Skin epidermis (tissue), 12 donors: Measurements from ENCODE around the gene TERT.
A peak's percentile ranks its signal among the peaks of the same experiment; 100 is the strongest.
"Not testable (repeated sequence)": the region's sequence is repeated elsewhere in the genome, so short reads cannot be mapped to it uniquely, and the experiment has no call there.

Experiments
- H3K27ac ChIP-seq, 21 experiments: fragments of 200-600 bp; sonication (generic) in 11 of 21; one replicate each; pipeline ENCODE4 v1.5.0; 2020; ENCODE audit warnings: mild to moderate bottlenecking in 3 of 21, inconsistent platforms in 2 of 21, moderate library complexity in 2 of 21
- H3K4me3 ChIP-seq, 7 experiments: fragments of 200-600 bp; sonication (generic) in 2 of 7; one replicate each; pipeline ENCODE4 v1.5.0; 2020; ENCODE audit warnings: inconsistent platforms in 2 of 7, mild to moderate bottlenecking in 2 of 7, moderate library complexity in 1 of 7

The TERT gene

DNA sequence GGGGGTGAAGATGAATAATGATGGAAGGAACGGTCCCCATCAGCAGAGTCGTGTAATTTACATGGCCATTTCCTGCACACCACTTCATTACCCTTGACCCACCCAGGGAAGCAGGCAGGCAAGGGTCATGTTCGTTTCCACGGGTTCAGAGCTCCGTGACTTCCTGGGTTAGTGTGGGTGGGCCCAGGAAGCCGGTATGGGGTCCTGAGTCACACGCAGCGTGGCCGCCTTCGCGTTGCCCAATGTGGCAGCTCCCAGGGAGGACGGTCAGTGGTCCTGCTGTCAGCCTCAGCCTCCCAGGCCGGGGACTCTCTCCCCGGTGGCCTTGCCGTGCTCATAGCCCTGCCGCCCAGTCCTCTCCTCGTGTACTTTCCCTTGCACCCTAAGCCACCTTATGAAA is 5.1 kb upstream of the TERT start:
- Histone ChIP-seq H3K4me3 (no peak overlapping the region), H3K27ac (no peak overlapping the region)

DNA sequence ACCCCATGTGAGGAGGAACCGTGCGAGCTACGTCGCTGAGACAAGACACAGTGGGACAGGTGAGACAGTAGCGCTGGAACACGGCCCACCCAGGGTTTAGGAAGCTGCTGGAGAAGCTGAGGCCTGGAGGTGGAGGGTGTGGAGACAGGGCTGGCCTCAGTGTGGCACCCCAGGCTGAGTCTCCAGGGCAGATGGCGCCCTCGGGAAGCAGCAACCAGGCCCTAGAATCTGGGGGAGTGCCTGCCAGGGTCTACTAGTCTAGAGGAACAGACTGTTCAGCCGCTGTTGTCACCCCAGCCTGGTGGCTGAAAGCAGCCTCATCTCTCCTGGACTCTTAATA is 4.6 kb upstream of the TERT start:
- Histone ChIP-seq H3K4me3 (no peak overlapping the region), H3K27ac (no peak overlapping the region)

DNA sequence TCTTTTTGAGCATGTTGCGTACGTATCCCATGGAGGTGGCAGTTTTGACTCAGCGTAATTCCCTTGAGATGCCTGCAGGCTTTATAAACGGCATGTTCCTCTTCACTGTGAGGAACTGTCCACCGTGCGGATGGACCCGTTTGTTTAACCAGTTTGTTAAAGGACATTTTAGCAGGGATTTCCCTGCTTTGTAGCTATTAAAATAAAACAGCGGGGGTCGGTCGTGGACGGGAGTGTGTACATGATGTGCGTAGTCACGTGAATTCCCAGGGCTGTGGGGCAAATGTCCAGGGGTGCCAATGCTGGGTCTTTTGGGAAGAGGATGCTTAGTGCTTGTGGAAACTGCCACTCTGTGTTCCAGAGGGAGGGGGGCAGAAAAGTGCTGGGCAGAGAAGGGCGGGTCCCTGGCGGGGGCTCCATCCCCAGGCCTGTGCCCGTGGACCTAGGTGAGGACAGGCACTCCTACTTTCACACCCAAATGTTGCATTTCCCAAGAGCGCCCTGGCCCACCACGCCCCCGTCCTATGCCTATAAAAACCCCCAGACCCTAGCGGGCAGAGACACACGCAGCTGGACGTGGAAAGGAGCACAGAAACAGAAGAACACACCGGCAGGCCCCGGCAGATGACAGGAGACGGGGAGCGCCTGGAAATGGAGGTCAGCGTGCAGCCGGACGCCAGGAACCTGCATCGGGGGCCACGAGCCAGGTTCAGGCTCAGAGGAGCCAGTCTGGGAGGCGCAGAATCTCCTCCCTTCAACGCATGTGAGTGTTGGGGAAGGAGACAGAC is 4.0 kb upstream of the TERT start:
- Histone ChIP-seq H3K27ac (no peak overlapping the region), H3K4me3 (no peak overlapping the region)

DNA sequence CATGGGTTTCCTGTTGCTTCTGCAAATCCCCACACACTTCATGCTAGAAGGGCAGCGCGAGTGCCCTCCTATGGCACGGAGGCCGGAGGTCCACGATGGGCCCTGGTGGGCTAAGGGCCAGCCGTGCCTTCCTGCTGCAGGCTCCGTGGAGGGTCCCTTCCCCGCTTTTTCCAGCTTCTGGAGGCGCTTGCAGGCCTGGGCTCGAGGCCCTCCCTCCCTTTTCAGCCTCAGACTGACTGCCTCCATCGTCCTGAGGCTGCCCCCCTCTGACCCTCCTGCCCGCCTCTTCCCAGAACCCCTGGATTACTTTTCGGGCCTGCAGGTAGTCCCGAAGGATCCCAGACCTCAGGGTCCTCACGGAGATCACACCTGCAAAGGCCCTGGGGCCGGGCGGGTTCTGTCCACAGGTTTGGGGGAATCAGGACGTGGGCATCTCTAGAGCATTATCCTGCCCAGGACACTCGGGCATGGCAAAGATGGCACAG is 3.2 kb upstream of the TERT start:
- H3K4me3 ChIP-seq = no peak overlapping the region
- no peak overlapping the region for H3K27ac ChIP-seq

DNA sequence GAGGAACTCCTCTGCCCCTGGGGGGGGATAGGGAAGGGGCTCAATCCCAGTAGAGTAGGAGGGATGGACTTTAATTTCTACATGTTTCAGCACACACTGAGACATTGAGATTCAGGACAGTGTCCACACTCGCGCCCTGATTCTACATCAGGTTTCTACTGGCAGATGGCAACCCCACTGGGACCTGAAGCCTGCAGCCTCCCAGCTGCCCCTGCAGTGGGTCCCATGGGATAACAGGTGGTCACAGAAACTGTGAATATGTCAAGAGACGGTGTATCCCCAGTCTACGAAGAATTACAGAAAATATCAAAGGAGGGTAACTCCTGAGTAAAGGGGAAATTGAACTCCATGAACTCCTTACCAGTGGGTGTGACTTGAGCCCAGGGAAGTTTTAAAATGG is 2.4 kb upstream of the TERT start:
- Histone ChIP-seq H3K4me3 (no peak overlapping the region), H3K27ac (no peak overlapping the region)

DNA sequence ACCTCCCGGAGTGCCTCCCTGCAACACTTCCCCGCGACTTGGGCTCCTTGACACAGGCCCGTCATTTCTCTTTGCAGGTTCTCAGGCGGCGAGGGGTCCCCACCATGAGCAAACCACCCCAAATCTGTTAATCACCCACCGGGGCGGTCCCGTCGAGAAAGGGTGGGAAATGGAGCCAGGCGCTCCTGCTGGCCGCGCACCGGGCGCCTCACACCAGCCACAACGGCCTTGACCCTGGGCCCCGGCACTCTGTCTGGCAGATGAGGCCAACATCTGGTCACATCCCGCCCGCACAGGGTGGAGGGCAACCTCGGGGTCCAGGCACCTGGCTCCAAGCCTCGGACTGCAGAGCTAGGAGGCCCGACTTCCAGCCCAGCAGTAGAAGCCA is 776 bp upstream of the TERT start:
- Histone ChIP-seq H3K4me3 (peak overlapping the region in 1 of 7 experiments; percentile 30), H3K27ac (no peak overlapping the region)

DNA sequence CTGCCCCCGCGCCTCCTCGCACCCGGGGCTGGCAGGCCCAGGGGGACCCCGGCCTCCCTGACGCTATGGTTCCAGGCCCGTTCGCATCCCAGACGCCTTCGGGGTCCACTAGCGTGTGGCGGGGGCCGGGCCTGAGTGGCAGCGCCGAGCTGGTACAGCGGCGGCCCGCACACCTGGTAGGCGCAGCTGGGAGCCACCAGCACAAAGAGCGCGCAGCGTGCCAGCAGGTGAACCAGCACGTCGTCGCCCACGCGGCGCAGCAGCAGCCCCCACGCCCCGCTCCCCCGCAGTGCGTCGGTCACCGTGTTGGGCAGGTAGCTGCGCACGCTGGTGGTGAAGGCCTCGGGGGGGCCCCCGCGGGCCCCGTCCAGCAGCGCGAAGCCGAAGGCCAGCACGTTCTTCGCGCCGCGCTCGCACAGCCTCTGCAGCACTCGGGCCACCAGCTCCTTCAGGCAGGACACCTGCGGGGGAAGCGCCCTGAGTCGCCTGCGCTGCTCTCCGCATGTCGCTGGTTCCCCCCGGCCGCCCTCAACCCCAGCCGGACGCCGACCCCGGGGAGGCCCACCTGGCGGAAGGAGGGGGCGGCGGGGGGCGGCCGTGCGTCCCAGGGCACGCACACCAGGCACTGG is 548 bp downstream of the TERT start:
- H3K27ac ChIP-seq = no peak overlapping the region
- H3K4me3 ChIP-seq = peak overlapping the region in 4 of 7 experiments; percentile 12 to 30 (median 22)

DNA sequence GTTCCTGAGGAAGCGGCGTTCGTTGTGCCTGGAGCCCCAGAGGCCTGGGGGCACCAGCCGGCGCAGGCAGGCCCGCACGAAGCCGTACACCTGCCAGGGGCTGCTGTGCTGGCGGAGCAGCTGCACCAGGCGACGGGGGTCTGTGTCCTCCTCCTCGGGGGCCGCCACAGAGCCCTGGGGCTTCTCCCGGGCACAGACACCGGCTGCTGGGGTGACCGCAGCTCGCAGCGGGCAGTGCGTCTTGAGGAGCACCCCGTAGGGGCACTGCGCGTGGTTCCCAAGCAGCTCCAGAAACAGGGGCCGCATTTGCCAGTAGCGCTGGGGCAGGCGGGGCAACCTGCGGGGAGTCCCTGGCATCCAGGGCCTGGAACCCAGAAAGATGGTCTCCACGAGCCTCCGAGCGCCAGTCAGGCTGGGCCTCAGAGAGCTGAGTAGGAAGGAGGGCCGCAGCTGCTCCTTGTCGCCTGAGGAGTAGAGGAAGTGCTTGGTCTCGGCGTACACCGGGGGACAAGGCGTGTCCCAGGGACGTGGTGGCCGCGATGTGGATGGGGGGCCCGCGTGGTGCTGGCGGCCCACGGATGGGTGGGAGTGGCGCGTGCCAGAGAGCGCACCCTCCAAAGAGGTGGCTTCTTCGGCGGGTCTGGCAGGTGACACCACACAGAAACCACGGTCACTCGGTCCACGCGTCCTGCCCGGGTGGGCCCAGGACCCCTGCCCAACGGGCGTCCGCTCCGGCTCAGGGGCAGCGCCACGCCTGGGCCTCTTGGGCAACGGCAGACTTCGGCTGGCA is 1.3 kb downstream of the TERT start:
- Histone ChIP-seq H3K4me3 (no peak overlapping the region), H3K27ac (no peak overlapping the region)

DNA sequence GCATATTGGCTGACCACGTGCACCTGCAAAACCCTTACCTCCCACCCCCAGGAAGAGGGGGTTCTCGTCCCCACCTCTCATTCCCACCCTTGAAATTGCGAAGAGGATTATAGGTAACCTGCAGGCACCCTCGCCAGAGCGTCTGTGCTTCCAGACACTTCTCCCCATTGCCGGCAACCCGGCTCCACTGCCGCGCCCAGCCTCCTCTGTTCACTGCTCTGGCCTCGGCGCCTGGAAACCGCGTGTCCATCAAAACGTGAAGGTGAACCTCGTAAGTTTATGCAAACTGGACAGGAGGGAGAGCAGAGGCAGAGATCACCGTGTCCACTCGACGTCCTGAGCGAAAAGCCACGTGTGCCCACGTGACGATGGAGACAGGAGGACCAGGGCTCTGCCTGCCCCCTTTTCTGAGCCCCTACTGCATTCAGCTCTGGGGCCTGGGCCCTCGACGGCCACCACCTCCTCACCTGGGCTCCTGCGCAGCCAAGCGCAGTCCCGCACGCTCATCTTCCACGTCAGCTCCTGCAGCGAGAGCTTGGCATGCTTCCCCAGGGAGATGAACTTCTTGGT is 1.9 kb downstream of the TERT start:
- Histone ChIP-seq H3K27ac (no peak overlapping the region), H3K4me3 (no peak overlapping the region)

DNA sequence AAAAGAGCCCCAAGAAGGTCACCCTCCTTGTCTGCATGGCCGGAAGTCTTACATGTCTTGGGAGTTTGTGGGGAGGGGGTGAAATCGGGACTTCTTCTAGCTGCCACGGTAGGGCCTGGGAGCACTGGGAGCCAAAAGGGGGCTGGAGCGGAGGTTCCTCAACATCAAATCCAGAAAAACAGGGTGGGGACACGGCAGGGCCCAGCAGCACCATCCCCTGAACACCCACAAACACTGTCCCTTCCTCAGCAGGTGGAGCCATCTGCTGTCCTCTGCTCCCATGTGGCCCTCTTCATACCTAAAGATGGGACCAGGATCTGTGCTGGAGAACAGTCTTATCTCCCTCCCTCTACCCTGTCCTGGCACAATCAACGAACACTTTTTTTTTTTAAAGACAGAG is 2.7 kb downstream of the TERT start:
- no peak overlapping the region for H3K4me3 ChIP-seq
- no peak overlapping the region for H3K27ac ChIP-seq

DNA sequence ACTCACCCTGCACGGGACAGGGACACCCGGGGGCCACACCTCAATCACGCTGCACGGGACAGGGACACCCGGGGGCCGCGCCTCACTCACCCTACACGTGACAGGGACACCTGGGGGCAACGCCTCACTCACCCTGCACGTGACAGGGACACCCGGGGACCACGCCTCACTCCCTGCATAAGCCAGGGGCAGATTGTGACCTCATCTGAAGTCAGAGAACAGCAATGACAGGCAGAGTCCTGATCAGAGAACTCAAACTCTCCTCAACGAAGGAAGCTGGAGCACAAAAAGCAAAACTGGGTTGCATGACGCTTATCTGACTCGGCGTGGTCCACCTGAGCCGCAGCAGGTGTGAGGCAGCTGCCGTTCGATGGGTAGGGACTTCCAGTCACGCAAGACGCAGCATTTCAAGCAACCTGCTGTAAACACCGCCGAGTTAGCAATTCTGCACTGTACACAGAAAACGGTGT is 3.2 kb downstream of the TERT start:
- no peak overlapping the region for H3K27ac ChIP-seq
- no peak overlapping the region for H3K4me3 ChIP-seq

DNA sequence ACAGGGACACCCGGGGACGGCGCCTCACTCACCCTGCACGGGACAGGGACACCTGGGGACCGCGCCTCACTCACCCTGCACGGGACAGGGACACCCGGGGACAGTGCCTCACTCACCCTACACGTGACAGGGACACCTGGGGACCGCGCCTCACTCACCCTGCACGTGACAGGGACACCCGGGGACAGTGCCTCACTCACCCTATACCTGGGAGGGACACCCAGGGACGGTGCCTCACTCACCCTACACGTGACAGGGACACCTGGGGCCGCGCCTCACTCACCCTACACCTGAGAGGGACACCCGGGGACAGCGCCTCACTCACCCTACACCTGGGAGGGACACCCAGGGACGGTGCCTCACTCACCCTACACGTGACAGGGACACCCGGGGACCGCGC is 3.9 kb downstream of the TERT start:
- not testable (repeated sequence) for H3K27ac ChIP-seq, H3K4me3 ChIP-seq

DNA sequence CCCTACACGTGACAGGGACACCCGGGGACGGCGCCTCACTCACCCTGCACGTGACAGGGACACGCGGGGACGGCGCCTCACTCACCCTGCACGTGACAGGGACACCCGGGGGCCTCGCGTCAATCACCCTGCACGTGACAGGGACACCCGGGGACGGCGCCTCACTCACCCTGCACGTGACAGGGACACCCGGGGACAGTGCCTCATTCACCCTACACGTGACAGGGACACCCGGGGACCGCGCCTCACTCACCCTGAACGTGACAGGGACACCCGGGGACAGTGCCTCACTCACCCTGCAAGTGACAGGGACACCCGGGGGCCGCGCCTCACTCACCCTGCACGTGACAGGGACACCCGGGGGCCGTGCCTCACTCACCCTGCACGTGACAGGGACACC is 5.3 kb downstream of the TERT start:
- H3K4me3 ChIP-seq, H3K27ac ChIP-seq: not testable (repeated sequence)

DNA sequence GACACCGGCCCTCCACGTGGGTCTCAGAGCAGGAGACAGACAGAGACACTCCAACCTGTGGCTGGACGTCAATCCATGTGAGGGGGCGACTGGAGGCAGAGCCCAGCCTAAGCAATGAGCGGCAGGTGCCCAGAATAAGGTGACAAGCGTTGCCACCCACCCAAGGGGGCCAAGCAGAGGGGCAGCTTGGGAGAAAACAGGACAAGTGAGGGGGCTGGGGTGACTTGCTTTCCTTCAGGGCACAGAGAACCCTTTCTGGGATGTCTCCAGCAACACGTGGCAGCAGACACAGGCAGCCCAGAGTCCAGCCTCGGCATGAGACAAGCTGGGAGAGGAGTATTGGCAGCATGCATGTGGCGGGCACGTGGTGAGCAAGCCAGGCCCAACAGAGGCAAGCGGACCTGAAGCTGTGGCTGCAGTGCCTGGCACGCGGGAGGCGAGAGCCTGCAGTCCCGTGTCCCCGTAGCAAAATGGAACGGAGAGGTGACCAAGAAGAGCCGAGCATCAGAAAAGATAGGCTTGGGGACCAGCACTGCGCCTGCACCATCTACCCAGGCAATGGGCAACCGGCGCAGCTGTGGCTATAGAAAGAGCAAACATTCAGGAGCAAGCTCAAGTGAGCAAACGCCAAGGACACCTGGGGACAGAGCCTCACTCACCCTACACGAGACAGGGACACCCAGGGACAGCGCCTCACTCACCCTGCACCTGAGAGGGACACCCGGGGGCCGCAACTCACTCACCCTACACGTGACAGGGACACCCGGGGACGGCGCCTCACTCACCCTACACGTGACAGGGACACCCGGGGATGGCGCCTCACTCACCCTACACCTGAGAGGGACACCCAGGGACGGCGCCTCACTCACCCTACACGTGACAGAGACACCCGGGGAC is 6.2 kb downstream of the TERT start:
- Histone ChIP-seq H3K27ac (no peak overlapping the region), H3K4me3 (no peak overlapping the region)

DNA sequence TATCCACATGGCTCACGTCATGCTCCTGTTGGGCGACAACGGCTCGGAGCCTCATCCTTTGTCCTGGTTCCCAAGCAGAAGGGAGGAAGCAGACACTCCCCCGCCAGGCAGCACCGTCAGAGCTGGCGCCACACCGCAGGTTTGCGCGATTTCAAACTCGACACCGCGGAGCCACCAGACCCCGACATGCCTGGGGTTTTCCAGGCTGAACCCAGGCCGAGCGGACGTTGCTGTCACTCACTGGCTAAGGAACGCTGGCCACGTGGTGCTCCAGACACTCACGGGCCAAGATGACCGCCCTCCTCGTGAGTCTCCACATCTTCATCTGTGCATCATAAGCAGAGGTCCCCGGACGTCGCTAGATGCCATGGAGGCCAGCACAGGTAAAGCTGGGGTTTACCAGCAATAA is 9.0 kb downstream of the TERT start:
- Histone ChIP-seq H3K27ac (no peak overlapping the region), H3K4me3 (no peak overlapping the region)

DNA sequence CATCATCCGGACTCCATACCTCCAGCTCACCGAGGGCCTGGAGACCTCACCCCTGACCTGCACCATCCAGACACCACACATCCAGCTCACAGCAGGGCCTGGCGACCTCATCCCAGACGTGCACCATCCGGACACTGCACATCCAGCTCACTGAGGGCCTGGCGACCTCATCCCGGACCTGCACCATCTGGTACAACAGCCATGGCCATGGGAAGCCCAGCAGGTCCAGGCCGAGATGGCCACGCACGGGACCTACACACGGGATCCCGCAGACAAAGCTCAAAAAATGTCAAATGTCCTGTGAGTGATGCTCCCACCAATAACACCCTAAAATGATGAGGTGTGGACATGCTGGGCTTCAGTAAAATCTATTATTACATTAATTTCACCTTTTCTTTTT is 9.7 kb downstream of the TERT start:
- Histone ChIP-seq H3K27ac (no peak overlapping the region), H3K4me3 (no peak overlapping the region)

DNA sequence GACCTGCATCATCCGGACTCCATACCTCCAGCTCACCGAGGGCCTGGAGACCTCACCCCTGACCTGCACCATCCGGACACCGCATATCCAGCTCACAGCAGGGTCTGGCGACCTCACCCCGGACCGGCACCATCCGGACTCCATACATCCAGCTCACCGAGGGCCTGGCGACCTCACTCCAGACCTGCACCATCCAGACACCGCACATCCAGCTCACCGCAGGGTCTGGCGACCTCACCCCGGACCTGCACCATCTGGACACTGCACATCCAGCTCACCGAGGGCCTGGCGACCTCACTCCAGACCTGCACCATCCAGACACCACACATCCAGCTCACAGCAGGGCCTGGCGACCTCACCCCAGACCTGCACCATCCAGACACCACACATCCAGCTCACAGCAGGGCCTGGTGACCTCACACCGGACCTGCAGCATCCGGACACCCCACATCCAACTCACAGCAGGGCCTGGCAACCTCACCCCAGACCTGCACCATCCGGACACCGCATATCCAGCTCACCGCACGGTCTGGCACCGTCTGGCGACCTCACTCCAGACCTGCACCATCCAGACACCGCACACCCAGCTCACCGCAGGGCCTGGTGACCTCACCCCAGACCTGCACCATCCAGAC is 10.4 kb downstream of the TERT start:
- H3K27ac ChIP-seq, H3K4me3 ChIP-seq: not testable (repeated sequence)

DNA sequence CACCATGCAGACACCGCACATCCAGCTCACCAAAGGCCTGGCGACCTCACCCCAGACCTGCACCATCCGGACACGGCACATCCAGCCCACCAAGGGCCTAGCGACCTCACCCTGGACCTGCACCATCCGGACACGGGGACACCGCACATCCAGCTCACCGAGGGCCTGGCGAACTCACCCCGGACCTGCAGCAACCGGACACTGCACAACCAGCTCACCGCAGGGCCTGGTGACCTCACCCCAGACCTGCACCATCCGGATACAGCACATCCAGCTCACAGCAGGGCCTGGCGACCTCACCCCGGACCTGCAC is 11.2 kb downstream of the TERT start:
- H3K27ac ChIP-seq, H3K4me3 ChIP-seq: not testable (repeated sequence)

DNA sequence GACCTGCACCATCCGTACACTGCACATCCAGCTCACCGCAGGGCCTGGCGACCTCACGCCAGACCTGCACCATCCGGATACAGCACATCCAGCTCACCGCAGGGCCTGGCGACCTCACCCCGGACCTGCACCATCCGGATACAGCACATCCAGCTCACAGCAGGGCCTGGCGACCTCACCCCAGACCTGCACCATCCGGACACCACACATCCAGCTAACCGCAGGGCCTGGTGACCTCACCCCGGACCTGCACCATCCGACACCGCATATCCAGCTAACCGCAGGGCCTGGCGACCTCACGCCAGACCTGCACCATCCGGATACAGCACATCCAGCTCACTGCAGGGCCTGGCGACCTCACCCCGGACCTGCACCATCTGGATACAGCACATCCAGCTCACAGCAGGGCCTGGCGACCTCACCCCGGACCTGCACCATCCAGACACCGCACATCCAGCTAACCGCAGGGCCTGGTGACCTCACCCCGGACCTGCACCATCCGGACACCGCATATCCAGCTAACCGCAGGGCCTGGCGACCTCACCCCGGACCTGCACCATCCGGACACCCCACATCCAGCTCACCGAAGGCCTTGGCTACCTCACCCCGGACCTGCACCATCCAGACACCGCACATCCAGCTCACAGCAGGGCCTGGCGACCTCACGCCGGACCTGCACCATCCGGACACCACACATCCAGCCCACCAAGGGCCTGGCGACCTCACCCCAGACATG is 11.7 kb downstream of the TERT start:
- H3K27ac ChIP-seq, H3K4me3 ChIP-seq: not testable (repeated sequence)
